Measurements from ENCODE around the gene YWHAQ. TPM values are rescaled to one million over a fixed set of nuclear protein-coding genes. Genes with fewer than 3 reads are reported as not detected.

YWHAQ gene
- total RNA-seq, 1 donor from 2014 or later, result 533 TPM

- Mint-ChIP-seq H3K4me1 (ENCODE audit: low read depth, unreplicated experiment) (peaks cover under 1% of the 10 kb centered on the region), H3K36me3 (ENCODE audit: unreplicated experiment) (no peaks in the 10 kb centered on the region), H3K27me3 (ENCODE audit: unreplicated experiment) (no peaks in the 10 kb centered on the region), H3K4me3 (ENCODE audit: unreplicated experiment) (no peak overlapping the region), H3K27ac (ENCODE audit: unreplicated experiment) (no peak overlapping the region), H3K9me3 (ENCODE audit: unreplicated experiment) (peaks cover 2% of the 10 kb centered on the region)
- TF ChIP-seq CTCF (IDR thresholded peaks at IDR 0.05; ENCODE audit: partially characterized antibody, unreplicated experiment), result no peak
- DNase-seq, result no peak
Observed at GRCh38 chr2:9549420-9549819, 81.4 kb downstream of the YWHAQ start.

DNA sequence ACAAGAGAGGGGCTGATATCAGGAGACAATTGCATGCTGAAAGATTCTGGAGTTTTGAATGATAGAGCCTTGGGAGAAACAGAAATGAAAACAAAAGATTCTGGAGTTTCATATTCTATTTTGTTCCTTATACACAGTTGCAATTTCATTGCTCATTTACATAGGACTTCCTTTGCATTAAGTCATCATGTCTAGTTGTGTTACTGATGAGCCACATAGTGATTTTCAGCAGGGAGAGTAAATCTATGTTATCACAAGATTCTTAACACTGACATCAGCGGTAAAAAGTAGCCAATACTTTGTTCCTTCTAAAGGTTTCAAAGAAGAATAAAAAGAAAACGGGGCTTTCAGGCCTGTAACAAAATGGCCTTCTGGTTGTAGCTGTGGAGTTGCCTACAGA lies 82.3 kb downstream of the YWHAQ start:
- Mint-ChIP-seq H3K4me3 (ENCODE audit: unreplicated experiment) (no peak overlapping the region), H3K27me3 (ENCODE audit: unreplicated experiment) (no peaks in the 10 kb centered on the region), H3K4me1 (ENCODE audit: low read depth, unreplicated experiment) (no peaks in the 10 kb centered on the region)

GRCh38 chr2:9547262-9547991 lies 83.4 kb downstream of the YWHAQ start:
- H3K4me1 Mint-ChIP-seq (ENCODE audit: low read depth, unreplicated experiment), result no peaks in the 10 kb centered on the region
- no peak for DNase-seq
- no peak for TF ChIP-seq CTCF (IDR thresholded peaks at IDR 0.05; ENCODE audit: partially characterized antibody, unreplicated experiment)

More for the DNA sequence above, 82.3 kb downstream of the YWHAQ start:
- Mint-ChIP-seq H3K9me3 (ENCODE audit: unreplicated experiment) (peaks cover 2% of the 10 kb centered on the region), H3K27ac (ENCODE audit: unreplicated experiment) (no peak overlapping the region), H3K36me3 (ENCODE audit: unreplicated experiment) (no peaks in the 10 kb centered on the region)
- TF ChIP-seq CTCF (IDR thresholded peaks at IDR 0.05; ENCODE audit: partially characterized antibody, unreplicated experiment), result no peak
- no peak for DNase-seq

GRCh38 chr2:9545502-9545901 lies 85.3 kb downstream of the YWHAQ start:
- H3K36me3 Mint-ChIP-seq (ENCODE audit: unreplicated experiment), result no peaks in the 10 kb centered on the region
- H3K4me3 Mint-ChIP-seq (ENCODE audit: unreplicated experiment), result no peak overlapping the region
- no peak for TF ChIP-seq CTCF (IDR thresholded peaks at IDR 0.05; ENCODE audit: partially characterized antibody, unreplicated experiment)
- no peak for DNase-seq
- no peak overlapping the region for H3K27ac Mint-ChIP-seq (ENCODE audit: unreplicated experiment)
- peaks cover 2% of the 10 kb centered on the region for H3K9me3 Mint-ChIP-seq (ENCODE audit: unreplicated experiment)
- no peaks in the 10 kb centered on the region for H3K27me3 Mint-ChIP-seq (ENCODE audit: unreplicated experiment)
- no peaks in the 10 kb centered on the region for H3K4me1 Mint-ChIP-seq (ENCODE audit: low read depth, unreplicated experiment)

More at GRCh38 chr2:9547262-9547991, 83.4 kb downstream of the YWHAQ start:
- no peaks in the 10 kb centered on the region for H3K27me3 Mint-ChIP-seq (ENCODE audit: unreplicated experiment)
- no peak overlapping the region for H3K4me3 Mint-ChIP-seq (ENCODE audit: unreplicated experiment)
- H3K36me3 Mint-ChIP-seq (ENCODE audit: unreplicated experiment), result no peaks in the 10 kb centered on the region
- H3K27ac Mint-ChIP-seq (ENCODE audit: unreplicated experiment), result no peak overlapping the region
- H3K9me3 Mint-ChIP-seq (ENCODE audit: unreplicated experiment), result peaks cover 2% of the 10 kb centered on the region

- no peaks in the 10 kb centered on the region for H3K9me3 Mint-ChIP-seq (ENCODE audit: unreplicated experiment)
- no peak for DNase-seq
- no peak for TF ChIP-seq CTCF (IDR thresholded peaks at IDR 0.05; ENCODE audit: partially characterized antibody, unreplicated experiment)
Observed at GRCh38 chr2:9543557-9543956, 87.2 kb downstream of the YWHAQ start.

More at GRCh38 chr2:9543557-9543956, 87.2 kb downstream of the YWHAQ start:
- Mint-ChIP-seq H3K36me3 (ENCODE audit: unreplicated experiment) (no peaks in the 10 kb centered on the region), H3K27me3 (ENCODE audit: unreplicated experiment) (no peaks in the 10 kb centered on the region), H3K27ac (ENCODE audit: unreplicated experiment) (no peak overlapping the region), H3K4me1 (ENCODE audit: low read depth, unreplicated experiment) (no peaks in the 10 kb centered on the region), H3K4me3 (ENCODE audit: unreplicated experiment) (no peak overlapping the region)
